HG03342 (cell line): ENCODE measurements around the gene GALNT18.

Experiments used
- ATAC-seq: cut with Tn5 transposase; IDR thresholded peaks from one replicate; pipeline ENCODE4 v1.9.1; 2021; ENCODE audit warnings: mild to moderate bottlenecking, moderate library complexity; ENCODE audit not compliant: unreplicated experiment

Gene GALNT18

DNA sequence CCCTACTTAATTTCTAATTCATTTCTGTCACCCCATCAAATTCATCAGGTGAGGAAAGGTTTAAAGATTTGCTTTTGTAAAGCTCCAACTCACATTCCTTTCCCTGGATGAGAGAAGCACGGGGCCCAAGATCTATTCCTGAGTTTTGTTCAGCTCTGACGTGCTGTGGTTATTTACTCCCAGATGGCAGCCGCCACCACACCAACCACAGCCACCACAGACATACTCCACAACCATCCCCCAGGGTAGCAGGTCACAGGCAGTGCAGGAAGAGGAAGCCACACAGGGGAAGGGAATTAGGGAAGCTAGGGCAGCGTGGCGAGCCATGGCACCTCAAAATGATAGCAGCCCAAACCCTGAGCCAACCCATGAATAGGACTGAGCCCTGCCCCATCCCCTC lies 205.3 kb downstream of the GALNT18 start:
- no peak for ATAC-seq

DNA sequence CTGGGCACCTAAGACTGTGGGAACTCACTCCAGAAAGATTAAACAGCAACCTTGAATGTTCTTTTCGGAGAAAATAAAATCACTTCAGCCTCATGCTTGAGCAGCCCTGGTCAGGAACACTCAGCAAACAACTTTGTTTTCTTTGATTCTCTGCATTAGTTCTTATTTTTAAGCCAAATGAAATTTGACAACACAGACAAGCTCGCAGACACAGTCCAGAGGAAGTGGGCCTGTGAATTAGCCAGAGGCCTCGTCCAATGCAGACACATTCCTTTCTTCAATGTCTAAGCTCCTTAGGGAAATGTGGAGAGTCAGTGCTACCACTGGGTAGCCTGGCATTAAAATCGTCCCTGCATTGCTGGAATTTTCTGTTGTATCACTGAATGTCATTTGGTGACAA lies 205.9 kb downstream of the GALNT18 start:
- ATAC-seq, result no peak

DNA sequence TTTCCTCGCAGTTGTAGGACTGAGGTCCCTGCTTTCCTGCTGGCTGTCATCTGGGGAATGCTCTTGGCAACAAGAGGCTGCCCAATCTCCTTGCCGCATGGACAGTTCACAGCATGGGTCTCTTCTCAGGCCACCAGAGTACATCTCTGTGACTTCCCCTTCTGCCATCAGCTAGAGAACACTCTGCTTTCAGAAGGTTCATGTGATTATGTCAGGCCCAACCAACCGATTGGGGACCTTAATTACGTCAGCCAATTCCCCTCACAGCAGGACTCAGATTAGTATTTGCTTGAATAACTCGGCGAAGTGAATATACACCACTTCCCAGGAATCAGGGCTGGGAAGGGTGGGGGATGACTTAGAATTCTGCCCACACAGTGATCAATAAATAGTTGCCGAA lies 206.8 kb downstream of the GALNT18 start:
- ATAC-seq, result no peak

- no peak for ATAC-seq
Measured at GRCh38 chr11:11413776-11414175, 208.0 kb downstream of the GALNT18 start.

DNA sequence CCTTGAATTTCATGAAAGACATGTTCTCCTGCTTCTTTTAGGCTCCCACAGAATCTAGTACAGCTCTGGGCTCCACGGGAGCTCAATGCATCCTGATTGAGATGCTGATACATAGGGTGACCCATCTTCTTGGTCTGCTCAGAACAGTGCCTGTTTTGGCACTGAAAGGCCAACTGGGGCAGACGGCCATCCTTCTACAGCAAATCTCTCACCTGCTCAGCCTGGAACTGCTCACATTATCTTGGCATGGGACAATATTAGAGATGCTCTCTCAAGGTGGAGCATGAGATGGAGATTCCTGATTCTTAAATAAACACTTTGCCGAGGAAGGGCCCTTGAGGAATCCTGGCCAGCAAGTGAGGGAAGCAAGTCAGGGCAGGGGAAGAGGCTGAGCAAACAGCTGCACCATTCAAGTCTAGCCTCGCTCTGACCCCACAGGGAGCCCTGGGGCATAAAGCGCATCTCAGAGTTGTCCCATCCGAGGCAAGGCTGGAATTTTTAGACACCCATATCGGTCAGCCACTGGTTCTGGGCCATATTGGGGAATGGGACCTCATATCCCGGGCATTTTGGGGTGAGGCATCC lies 210.3 kb downstream of the GALNT18 start:
- ATAC-seq, result no peak

DNA sequence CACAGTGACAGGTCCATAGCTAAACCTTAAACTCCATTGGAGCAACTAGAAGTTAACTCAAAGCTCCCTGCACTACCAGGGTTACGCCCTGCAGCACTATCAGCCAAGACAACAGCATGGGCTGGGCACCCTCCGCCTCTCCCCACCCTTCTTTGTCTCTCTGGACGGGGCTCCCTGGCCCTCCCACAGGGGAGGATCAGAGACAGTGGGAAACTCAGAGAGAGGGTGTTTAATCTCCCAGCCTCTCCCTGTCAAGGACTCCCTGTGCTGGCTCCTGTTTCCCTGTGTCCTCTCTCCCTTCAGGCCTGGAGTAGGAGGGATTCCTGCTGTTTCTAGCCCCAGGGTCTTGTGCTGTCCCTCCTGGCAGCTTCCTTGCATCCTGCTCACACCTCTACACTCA lies 211.9 kb downstream of the GALNT18 start:
- ATAC-seq, result no peak

GRCh38 chr11:11409224-11409623 lies 212.6 kb downstream of the GALNT18 start:
- no peak for ATAC-seq

GRCh38 chr11:11408436-11409221 lies 213.2 kb downstream of the GALNT18 start:
- no peak for ATAC-seq

DNA sequence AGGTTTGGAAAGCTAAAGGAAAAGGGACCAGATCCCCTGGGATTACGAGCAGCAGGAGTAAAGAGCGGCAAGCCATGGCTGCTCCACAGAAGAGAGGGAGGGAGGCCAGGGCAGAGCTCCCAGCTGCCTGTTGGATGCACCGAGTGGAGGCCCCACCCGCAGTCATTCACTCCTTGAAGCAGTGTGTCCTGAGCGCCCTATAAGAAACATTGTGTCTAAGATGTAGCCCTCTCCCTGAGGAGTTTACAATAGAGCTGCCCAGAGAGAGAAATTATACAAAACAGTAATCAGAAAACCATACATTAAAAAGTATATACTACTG lies 214.1 kb downstream of the GALNT18 start:
- ATAC-seq, result no peak

DNA sequence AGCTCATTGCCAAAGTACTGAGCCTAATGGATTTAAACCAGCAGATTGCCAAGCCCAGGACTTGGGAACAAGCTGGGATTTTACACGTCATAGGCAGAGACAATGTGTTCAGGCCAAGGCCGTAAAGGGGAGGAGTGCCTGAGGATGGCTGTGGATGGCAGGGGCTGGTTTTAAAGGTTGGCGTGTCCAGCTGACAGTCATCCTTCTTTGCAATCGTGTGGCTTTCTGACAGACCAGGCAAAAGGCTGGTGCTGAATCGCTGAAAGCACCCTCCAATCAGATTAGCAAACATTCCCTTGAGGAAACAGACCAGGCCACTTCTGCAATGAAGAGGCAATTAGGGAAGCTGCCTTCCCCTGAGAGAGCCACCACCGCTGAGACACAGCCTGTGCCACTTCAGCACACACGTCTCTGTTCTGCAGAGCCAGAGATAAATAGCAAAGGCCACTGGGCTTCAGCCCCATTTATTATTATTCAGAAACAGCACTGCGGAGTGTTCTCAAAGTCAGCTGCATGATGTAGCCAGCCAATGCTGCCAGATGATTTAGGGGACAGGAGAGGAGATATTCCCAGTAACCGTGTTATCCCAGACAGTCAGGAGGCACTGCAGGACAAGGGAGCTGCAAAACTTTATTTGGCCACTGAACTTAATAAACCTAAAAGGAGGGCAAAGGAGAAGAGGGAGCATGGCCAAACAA lies 214.6 kb downstream of the GALNT18 start:
- no peak for ATAC-seq

- ATAC-seq, result no peak
Measured at GRCh38 chr11:11406652-11407051, 215.2 kb downstream of the GALNT18 start.

GRCh38 chr11:11403763-11404725 lies 217.8 kb downstream of the GALNT18 start:
- ATAC-seq, result no peak

- ATAC-seq, result no peak
Measured at GRCh38 chr11:11401960-11402535, 219.8 kb downstream of the GALNT18 start.

DNA sequence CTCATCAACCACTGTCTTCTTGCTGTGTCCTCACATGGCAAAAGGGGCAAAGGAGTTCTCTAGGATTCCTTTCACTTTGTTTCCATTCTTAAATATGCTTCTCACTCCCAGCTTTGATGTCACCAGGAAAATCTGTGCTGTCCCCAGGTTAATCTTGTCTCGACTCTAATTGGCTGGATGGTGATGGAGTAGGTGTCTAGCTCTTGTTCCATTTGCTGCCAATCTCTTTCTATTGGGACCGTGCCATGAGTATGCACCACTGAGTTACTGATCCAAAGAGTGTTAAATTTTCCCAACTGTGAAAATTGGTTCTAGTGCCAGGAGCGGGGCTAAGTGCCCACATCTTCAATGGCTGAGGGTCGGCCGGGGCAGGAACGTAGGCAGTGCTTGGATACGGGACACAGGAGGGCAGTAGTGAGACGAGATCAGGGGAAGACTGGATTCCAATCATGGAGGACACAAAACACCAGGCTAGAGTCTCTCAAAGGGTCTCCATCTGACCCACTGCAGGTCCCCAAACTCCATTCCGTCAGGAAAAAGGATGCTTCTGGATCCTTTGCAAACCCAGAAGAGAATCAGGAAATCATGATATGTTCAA lies 221.1 kb downstream of the GALNT18 start:
- no peak for ATAC-seq

DNA sequence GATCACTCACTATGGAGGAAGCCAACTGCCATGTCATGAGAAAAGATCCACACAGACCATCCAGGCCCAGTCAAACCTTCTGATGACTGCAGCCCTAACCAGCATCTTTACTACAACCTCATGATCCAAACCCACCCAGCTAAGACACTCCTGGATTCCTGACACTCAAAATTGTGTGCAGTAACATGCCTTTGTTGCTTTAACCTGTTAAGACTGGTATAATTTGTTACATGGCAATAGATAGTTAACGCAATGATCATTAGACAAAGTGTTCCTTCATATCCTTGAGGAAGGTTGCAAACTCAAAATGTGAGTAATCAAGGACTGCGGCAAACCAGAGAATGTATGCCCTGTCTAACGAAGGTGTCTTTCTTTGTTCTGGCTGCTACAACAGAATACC lies 221.7 kb downstream of the GALNT18 start:
- ATAC-seq, result no peak

- no peak for ATAC-seq
Measured at GRCh38 chr11:11397781-11398180, 224.0 kb downstream of the GALNT18 start.

DNA sequence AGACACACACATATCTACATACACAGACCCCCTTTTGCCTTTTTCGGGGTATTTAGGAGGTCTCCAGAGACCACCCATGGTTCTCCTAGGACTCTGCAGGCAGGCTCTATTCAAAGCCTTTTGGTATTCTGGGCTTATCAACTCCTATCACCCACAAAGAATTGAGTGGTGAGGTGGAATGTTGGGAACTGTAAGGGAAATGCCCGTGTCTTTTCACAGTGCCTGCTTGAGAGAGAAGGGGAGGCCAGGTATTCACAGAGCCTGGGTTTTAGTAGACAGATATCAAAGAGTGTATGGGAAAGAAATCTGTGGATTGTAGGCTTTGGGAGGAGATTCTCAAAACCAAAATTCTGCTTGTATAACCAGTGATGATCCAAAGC lies 224.8 kb downstream of the GALNT18 start:
- ATAC-seq, result no peak

DNA sequence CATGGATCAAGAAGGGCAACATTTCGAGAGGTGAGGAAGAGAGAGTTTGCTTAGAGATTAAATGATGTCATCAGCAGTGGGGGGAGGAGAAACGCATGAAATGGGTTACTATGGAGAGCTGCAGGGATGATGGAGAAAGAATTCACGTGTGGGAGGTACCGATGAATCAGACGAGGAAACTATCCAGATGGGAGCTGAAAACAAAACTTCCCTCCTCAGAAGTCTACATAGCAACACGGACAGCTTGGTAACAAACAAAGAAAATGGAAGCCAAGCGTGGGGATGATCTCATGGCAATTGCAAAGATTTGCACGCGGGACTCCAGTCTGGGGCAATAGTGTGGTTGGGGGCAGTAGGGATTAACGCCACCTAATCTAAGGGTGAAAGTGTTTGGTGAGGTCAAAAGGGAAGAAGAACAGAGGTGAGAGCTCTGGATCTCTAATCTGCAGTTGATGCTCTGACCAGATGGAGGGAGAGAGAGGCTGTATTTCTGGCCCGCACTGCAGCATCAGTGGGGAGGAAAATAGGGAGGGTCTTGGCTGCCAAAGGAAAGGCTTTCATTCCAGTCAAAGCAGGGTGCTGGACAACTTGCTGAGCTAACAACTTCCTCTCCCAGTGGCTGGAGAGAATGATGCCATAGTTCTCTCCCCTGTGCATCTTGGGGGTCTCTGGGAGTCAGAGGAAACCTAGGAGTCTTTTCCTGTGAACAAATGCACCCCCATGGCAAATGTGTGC lies 225.3 kb downstream of the GALNT18 start:
- no peak for ATAC-seq

GRCh38 chr11:11395126-11395525 lies 226.7 kb downstream of the GALNT18 start:
- no peak for ATAC-seq

- ATAC-seq, result no peak
Measured at GRCh38 chr11:11394241-11394640, 227.6 kb downstream of the GALNT18 start.
